Right renal pelvis (tissue), 4 donors: ENCODE results near the gene SYT11. TPM values are rescaled to one million over a fixed set of nuclear protein-coding genes. Genes with fewer than 3 reads are reported as not detected.

Source experiments
- DNase-seq, 4 donors: peaks; one replicate each; pipeline ENCODE4 v3.0.0-alpha.2; 2013; ENCODE audit warnings: low read depth in 4 of 4, low spot score in 3 of 4, missing footprints in 1 of 4
- polyA plus RNA-seq, 4 donors: library from polyadenylated mRNA; unstranded; fragments of 120-200 nt; gene quantifications; one replicate each; pipeline ENCODE4 v1.2.1, GENCODE V29; 2013; ENCODE audit not compliant: insufficient read length in 4 of 4

SYT11 gene
- polyA plus RNA-seq, 4 donors = 20.6 to 24.2 (median 21.9) TPM

DNA sequence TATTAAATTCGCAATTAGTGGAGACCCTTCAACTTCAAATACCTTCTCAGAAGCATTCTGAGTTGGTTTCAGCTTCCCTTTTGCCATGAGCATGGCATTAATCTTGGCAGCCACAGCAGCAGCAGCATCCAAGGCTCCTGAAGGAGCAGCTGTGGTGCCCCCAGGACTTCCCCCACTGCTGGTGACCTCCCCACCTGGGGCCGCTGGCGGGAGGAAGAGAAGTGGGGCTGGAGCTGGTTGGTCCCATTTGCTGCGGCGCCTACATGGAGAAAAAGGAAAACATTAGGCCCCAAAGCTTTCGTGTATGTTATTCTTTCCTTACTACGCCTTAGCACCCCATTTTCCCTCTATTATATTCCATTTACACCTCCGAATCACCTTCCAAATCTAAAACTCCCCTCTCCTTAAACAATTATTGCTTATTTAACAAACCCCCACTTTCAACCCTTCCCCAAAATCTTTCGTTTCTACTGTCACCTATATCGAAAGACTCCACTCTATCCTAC, 74.3 kb downstream of the SYT11 start:
- DNase-seq = no peak

GRCh38 chr1:155934097-155934935, 74.9 kb downstream of the SYT11 start, which contains the start of gene KHDC4:
TSS of gene KHDC4 (minus strand) at chr1:155934413. CDS start at chr1:155934373, 40 bp downstream.
- peak; percentile 93 to 99 (median 98) for DNase-seq

Other genes with a start within 250 kb of the SYT11 start
- 10 to 100 TPM; 50.0 to 61.7 (median 54.4) TPM for gene MSTO1, start 249.3 kb upstream of the SYT11 start, polyA plus RNA-seq
- gene YY1AP1, start 170.8 kb upstream of the SYT11 start, polyA plus RNA-seq = 10 to 100 TPM; 66.1 to 85.3 (median 73.1) TPM
- 100 to 1,000 TPM; 103 to 120 (median 113) TPM for gene DAP3, start 170.5 kb upstream of the SYT11 start, polyA plus RNA-seq
- 10 to 100 TPM; 39.1 to 48.6 (median 44.8) TPM for gene GON4L, start 2.4 kb upstream of the SYT11 start, polyA plus RNA-seq
- 10 to 100 TPM; 45.4 to 52.7 (median 49.2) TPM for gene RIT1, start 51.8 kb downstream of the SYT11 start, polyA plus RNA-seq
- 10 to 100 TPM; 48.7 to 61.0 (median 50.7) TPM for gene KHDC4, start 74.8 kb downstream of the SYT11 start, polyA plus RNA-seq
- gene RXFP4, start 82.1 kb downstream of the SYT11 start, polyA plus RNA-seq = under 1 TPM; 0.21 to 0.32 (median 0.23) TPM
- gene ARHGEF2, start 119.0 kb downstream of the SYT11 start, polyA plus RNA-seq = 10 to 100 TPM; 75.9 to 86.8 (median 80.2) TPM
- gene SSR2, start 161.4 kb downstream of the SYT11 start, polyA plus RNA-seq = 100 to 1,000 TPM; 388 to 421 (median 420) TPM
- gene UBQLN4, start 194.2 kb downstream of the SYT11 start, polyA plus RNA-seq = 10 to 100 TPM; 48.6 to 56.0 (median 52.2) TPM
- gene LAMTOR2, start 195.2 kb downstream of the SYT11 start, polyA plus RNA-seq = 10 to 100 TPM; 50.1 to 69.4 (median 54.7) TPM
- gene RAB25, start 201.6 kb downstream of the SYT11 start, polyA plus RNA-seq = 10 to 100 TPM; 51.6 to 65.8 (median 57.7) TPM
- 10 to 100 TPM; 42.9 to 50.2 (median 46.4) TPM for gene MEX3A, start 222.9 kb downstream of the SYT11 start, polyA plus RNA-seq